ENCODE data around the gene RMDN2. TPM values are rescaled to one million over a fixed set of nuclear protein-coding genes. Genes with fewer than 3 reads are reported as not detected.

The RMDN2 gene
- total RNA-seq, 1 experiment from 2014 or later = 4.4 TPM

DNA sequence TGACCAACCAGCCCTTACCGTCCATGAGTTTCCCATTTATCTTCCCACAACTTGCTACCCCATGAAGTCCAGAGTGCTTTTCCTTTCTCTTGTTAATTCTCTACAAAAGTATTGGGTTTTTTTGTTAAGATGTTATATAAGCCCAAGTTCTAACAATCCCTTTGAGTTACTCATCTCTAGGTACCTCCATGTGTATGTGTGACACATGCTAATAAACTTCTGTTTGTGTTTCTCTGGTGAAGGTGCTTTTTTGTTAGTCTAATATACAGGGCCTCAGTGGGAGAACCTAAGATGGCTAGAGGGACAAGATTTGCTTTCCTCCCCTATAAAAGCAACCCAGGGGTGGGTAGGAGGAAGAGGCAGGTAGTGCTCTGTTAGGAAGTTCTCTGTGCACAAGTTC is 31.8 kb upstream of the RMDN2 start:
- no TSS peak for BruUV-seq (replicated peaks)
- no peaks in the 10 kb centered on the region for H3K4me1 ChIP-seq (ENCODE audit: control insufficient read depth, insufficient read depth, low read length)
- peaks cover 5% of the 10 kb centered on the region; the same call in 1 of the 2 replicates for H3K27me3 ChIP-seq (ENCODE audit: control insufficient read depth, insufficient read depth, low read length)
- ATAC-seq (no peak), DNase-seq (ENCODE audit: low read depth, low spot score) (no peak)
- TF ChIP-seq, protein P1, sequence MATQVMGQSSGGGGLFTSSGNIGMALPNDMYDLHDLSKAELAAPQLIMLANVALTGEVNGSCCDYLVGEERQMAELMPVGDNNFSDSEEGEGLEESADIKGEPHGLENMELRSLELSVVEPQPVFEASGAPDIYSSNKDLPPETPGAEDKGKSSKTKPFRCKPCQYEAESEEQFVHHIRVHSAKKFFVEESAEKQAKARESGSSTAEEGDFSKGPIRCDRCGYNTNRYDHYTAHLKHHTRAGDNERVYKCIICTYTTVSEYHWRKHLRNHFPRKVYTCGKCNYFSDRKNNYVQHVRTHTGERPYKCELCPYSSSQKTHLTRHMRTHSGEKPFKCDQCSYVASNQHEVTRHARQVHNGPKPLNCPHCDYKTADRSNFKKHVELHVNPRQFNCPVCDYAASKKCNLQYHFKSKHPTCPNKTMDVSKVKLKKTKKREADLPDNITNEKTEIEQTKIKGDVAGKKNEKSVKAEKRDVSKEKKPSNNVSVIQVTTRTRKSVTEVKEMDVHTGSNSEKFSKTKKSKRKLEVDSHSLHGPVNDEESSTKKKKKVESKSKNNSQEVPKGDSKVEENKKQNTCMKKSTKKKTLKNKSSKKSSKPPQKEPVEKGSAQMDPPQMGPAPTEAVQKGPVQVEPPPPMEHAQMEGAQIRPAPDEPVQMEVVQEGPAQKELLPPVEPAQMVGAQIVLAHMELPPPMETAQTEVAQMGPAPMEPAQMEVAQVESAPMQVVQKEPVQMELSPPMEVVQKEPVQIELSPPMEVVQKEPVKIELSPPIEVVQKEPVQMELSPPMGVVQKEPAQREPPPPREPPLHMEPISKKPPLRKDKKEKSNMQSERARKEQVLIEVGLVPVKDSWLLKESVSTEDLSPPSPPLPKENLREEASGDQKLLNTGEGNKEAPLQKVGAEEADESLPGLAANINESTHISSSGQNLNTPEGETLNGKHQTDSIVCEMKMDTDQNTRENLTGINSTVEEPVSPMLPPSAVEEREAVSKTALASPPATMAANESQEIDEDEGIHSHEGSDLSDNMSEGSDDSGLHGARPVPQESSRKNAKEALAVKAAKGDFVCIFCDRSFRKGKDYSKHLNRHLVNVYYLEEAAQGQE (IDR thresholded peaks at IDR 0.05; ENCODE audit: insufficient read depth in 1 of 2, low read depth in 2 of 2, low read length in 1 of 2) = no peak
- TF ChIP-seq, protein P2, sequence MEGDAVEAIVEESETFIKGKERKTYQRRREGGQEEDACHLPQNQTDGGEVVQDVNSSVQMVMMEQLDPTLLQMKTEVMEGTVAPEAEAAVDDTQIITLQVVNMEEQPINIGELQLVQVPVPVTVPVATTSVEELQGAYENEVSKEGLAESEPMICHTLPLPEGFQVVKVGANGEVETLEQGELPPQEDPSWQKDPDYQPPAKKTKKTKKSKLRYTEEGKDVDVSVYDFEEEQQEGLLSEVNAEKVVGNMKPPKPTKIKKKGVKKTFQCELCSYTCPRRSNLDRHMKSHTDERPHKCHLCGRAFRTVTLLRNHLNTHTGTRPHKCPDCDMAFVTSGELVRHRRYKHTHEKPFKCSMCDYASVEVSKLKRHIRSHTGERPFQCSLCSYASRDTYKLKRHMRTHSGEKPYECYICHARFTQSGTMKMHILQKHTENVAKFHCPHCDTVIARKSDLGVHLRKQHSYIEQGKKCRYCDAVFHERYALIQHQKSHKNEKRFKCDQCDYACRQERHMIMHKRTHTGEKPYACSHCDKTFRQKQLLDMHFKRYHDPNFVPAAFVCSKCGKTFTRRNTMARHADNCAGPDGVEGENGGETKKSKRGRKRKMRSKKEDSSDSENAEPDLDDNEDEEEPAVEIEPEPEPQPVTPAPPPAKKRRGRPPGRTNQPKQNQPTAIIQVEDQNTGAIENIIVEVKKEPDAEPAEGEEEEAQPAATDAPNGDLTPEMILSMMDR (IDR thresholded peaks at IDR 0.05) = no peak
- TF ChIP-seq POLR2AphosphoS5 (IDR thresholded peaks at IDR 0.05; ENCODE audit: low read depth, low read length) = no peak
- TF ChIP-seq TCF7L2 (IDR thresholded peaks at IDR 0.05; ENCODE audit: low read depth, low read length) = no peak
- TF ChIP-seq SIN3A (IDR thresholded peaks at IDR 0.05; ENCODE audit: borderline replicate concordance, insufficient read depth, low read depth, low read length) = no peak
- POLR2A ChIA-PET = no interaction called here
- no peak overlapping the region for H3K4me3 ChIP-seq (ENCODE audit: low read depth in 2 of 2, low read length in 2 of 2)
- no peaks in the 10 kb centered on the region for H3K9me3 ChIP-seq (ENCODE audit: control insufficient read depth, insufficient read depth, low read depth, low read length)
- CTCF ChIA-PET = no interaction called here
- no peaks in the 10 kb centered on the region for H3K36me3 ChIP-seq (ENCODE audit: control insufficient read depth, insufficient read depth, low read length)
- in situ Hi-C loops (cut with HindIII; ENCODE audit: low pct_unique_long_range_greater_than_20kb, low sequenced_read_pairs) (no loop called here), intact Hi-C loops (cut with micrococcal nuclease; ENCODE audit: unreplicated experiment) (no loop called here)
- no peak overlapping the region for H3K27ac ChIP-seq (ENCODE audit: low read length)

- CTCF ChIA-PET = no interaction called here
- no TSS peak for BruUV-seq (replicated peaks)
- intact Hi-C loops (cut with micrococcal nuclease; ENCODE audit: unreplicated experiment) = no loop called here
These were observed 31.0 kb upstream of the RMDN2 start for GRCh38 chr2:37894047-37894446.

More at GRCh38 chr2:37894047-37894446, 31.0 kb upstream of the RMDN2 start:
- H3K27me3 ChIP-seq (ENCODE audit: control insufficient read depth, insufficient read depth, low read length) = peaks cover 5% of the 10 kb centered on the region; the same call in 1 of the 2 replicates
- H3K4me3 ChIP-seq (ENCODE audit: low read depth in 2 of 2, low read length in 2 of 2) = no peak overlapping the region
- TF ChIP-seq, protein P2 (IDR thresholded peaks at IDR 0.05) = no peak
- TF ChIP-seq, protein P1 (IDR thresholded peaks at IDR 0.05; ENCODE audit: insufficient read depth in 1 of 2, low read depth in 2 of 2, low read length in 1 of 2) = no peak
- TF ChIP-seq POLR2AphosphoS5 (IDR thresholded peaks at IDR 0.05; ENCODE audit: low read depth, low read length) (no peak), SIN3A (IDR thresholded peaks at IDR 0.05; ENCODE audit: borderline replicate concordance, insufficient read depth, low read depth, low read length) (no peak), TCF7L2 (IDR thresholded peaks at IDR 0.05; ENCODE audit: low read depth, low read length) (no peak)
- H3K36me3 ChIP-seq (ENCODE audit: control insufficient read depth, insufficient read depth, low read length) = no peaks in the 10 kb centered on the region
- DNase-seq (ENCODE audit: low read depth, low spot score) = no peak
- H3K9me3 ChIP-seq (ENCODE audit: control insufficient read depth, insufficient read depth, low read depth, low read length) = no peaks in the 10 kb centered on the region
- in situ Hi-C loops (cut with HindIII; ENCODE audit: low pct_unique_long_range_greater_than_20kb, low sequenced_read_pairs) = no loop called here
- no peaks in the 10 kb centered on the region for H3K4me1 ChIP-seq (ENCODE audit: control insufficient read depth, insufficient read depth, low read length)
- POLR2A ChIA-PET = no interaction called here
- H3K27ac ChIP-seq (ENCODE audit: low read length) = no peak overlapping the region
- no peak for ATAC-seq
